ENCODE measurements around the gene TNFRSF8. TPM values are rescaled to one million over a fixed set of nuclear protein-coding genes. Genes with fewer than 3 reads are reported as not detected.
A peak's percentile ranks its signal among the peaks of the same experiment; 100 is the strongest.
"Not testable (repeated sequence)": the region's sequence is repeated elsewhere in the genome, so short reads cannot be mapped to it uniquely, and the experiment has no call there.

The TNFRSF8 gene
- total RNA-seq, 4 donors from 2014 or later: 0.83 to 2.8 (median 2.3) TPM

DNA sequence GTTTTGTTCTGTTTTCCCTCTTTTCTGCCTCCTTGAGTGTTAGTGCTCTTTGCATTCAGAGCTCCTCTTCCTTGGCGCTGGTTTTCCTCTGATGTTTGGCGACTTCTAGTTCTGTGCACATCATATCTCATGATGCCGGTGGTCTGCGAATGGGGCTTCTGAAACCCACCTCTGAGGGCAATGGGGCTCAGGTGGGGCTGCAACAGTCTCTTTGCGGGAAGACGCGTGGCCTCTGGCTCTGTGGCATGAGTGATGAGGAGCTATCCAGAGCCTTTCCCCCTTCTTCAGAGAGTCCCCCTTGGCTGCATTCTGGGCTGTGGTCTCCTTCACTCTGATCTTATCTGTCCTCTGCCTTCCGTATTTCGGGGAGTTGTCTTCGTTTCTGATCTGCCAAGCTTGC is 39.0 kb downstream of the TNFRSF8 start:
- 96% methylated on average over 10 of the region's 10 CpGs for WGBS

DNA sequence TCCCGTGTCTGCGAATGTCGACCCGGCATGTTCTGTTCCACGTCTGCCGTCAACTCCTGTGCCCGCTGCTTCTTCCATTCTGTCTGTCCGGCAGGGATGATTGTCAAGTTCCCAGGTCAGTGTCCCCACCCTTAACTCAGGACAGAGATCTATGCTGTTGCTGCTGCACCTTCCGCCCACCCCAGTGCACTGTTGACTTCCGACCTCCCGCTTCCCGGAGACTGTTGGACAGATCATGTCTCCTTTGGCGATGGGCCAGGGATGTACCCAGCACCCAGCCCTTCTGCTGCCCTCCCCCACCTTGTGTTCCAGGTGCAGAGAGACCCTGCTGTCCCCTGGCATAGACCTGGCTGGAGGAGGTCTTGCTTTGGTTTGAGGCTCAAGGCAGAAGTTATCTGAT is 41.3 kb downstream of the TNFRSF8 start:
- no peak for DNase-seq (ENCODE audit: extremely low spot score)
- Histone ChIP-seq H3K36me3 (no peaks in the 10 kb centered on the region), H3K4me3 (no peak overlapping the region), H3K27me3 (peaks cover 0 to 37% (median 0%) of the 10 kb centered on the region in 4 donors), H3K4me1 (no peaks in the 10 kb centered on the region), H3K27ac (replicated peaks in 1 of 4) (no peak overlapping the region), H3K9me3 (no peaks in the 10 kb centered on the region)
- WGBS: 59% methylated on average over 12 of the region's 13 CpGs
- TF ChIP-seq POLR2A (IDR thresholded peaks at IDR 0.05; ENCODE audit: low read depth) (no peak), EP300 (IDR thresholded peaks at IDR 0.05) (no peak), POLR2AphosphoS5 (IDR thresholded peaks at IDR 0.05) (no peak)
- TF ChIP-seq, protein P1, sequence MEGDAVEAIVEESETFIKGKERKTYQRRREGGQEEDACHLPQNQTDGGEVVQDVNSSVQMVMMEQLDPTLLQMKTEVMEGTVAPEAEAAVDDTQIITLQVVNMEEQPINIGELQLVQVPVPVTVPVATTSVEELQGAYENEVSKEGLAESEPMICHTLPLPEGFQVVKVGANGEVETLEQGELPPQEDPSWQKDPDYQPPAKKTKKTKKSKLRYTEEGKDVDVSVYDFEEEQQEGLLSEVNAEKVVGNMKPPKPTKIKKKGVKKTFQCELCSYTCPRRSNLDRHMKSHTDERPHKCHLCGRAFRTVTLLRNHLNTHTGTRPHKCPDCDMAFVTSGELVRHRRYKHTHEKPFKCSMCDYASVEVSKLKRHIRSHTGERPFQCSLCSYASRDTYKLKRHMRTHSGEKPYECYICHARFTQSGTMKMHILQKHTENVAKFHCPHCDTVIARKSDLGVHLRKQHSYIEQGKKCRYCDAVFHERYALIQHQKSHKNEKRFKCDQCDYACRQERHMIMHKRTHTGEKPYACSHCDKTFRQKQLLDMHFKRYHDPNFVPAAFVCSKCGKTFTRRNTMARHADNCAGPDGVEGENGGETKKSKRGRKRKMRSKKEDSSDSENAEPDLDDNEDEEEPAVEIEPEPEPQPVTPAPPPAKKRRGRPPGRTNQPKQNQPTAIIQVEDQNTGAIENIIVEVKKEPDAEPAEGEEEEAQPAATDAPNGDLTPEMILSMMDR (IDR thresholded peaks at IDR 0.05): no peak
- intact Hi-C loops (cut with DNase I): no loop called here

More for the DNA sequence above, 39.0 kb downstream of the TNFRSF8 start:
- Histone ChIP-seq H3K4me1 (no peaks in the 10 kb centered on the region), H3K9me3 (peaks cover 0 to 9% (median 0%) of the 10 kb centered on the region in 4 donors), H3K36me3 (no peaks in the 10 kb centered on the region), H3K4me3 (no peak overlapping the region), H3K27me3 (peaks cover 0 to 30% (median 0%) of the 10 kb centered on the region in 4 donors), H3K27ac (replicated peaks in 1 of 4) (no peak overlapping the region)
- intact Hi-C loops (cut with DNase I): no loop called here
- DNase-seq (ENCODE audit: extremely low spot score): no peak
- TF ChIP-seq EP300 (IDR thresholded peaks at IDR 0.05) (no peak), POLR2A (IDR thresholded peaks at IDR 0.05; ENCODE audit: low read depth) (no peak), POLR2AphosphoS5 (IDR thresholded peaks at IDR 0.05) (no peak)
- TF ChIP-seq, protein P1 (IDR thresholded peaks at IDR 0.05): no peak

DNA sequence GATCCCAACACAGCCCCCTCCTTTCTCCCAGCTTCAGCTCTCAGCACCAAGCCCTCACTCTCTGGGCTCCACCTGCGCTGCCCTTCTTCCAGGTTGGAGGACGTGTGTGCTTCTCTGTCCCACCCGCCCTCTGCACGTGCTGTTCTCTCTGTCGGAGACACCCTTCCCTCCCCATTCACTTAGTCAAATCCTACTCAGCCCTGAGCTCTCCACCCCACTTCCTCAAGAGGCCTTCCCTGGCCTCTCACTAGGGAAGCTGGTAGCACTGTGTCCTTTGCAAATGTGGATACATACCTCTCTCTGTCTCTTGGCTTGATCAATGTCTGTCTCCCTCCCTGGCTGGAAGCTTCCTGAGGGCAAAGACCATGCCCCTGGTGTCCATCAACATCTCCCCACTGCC is 43.0 kb downstream of the TNFRSF8 start:
- Histone ChIP-seq H3K4me1 (no peaks in the 10 kb centered on the region), H3K9me3 (no peaks in the 10 kb centered on the region), H3K4me3 (no peak overlapping the region), H3K36me3 (no peaks in the 10 kb centered on the region), H3K27me3 (peaks cover 0 to 37% (median 0%) of the 10 kb centered on the region in 4 donors), H3K27ac (replicated peaks in 1 of 4) (no peak overlapping the region)
- DNase-seq (ENCODE audit: extremely low spot score): no peak
- WGBS: 74% methylated on average over 5 of the region's 5 CpGs
- TF ChIP-seq POLR2A (IDR thresholded peaks at IDR 0.05; ENCODE audit: low read depth) (no peak), POLR2AphosphoS5 (IDR thresholded peaks at IDR 0.05) (no peak), EP300 (IDR thresholded peaks at IDR 0.05) (no peak)
- TF ChIP-seq, protein P1 (IDR thresholded peaks at IDR 0.05): no peak
- intact Hi-C loops (cut with DNase I): no loop called here

DNA sequence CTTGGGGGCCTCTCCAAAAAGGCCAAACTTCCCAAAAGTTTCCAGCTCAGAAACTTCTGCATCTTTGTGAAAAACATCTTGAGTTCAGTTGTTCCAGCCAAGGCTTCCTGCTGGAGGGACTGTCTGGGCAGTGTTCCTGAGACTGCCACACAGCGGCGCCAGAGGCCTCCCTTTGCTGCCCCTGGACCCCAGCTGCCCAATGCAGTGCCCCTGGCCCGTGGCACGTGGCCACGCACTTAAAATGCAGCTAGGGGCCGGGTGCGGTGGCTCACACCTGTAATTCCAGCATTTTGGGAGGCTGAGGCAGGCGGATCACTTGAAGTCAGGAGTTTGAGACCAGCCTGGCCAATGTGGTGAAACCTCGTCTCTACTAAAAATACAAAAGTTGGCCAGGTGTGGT is 43.8 kb downstream of the TNFRSF8 start:
- WGBS: 78% methylated on average over 9 of the region's 9 CpGs
- DNase-seq (ENCODE audit: extremely low spot score); intact Hi-C loops (cut with DNase I): not testable (repeated sequence)

More for the DNA sequence above, 43.8 kb downstream of the TNFRSF8 start:
- H3K4me3 ChIP-seq; H3K4me1 ChIP-seq; H3K9me3 ChIP-seq; H3K27ac ChIP-seq (replicated peaks in 1 of 4); H3K36me3 ChIP-seq: not testable (repeated sequence)
- TF ChIP-seq, protein P1 (IDR thresholded peaks at IDR 0.05): peak in 1 of 3 experiments; percentile 15
- peaks cover 0 to 41% (median 0%) of the 10 kb centered on the region in 4 donors for H3K27me3 ChIP-seq

Measured in esophagus muscularis mucosa (tissue), 4 donors.